ENCODE data around the gene TAX1BP3.
A peak's percentile ranks its signal among the peaks of the same experiment; 100 is the strongest.

The TAX1BP3 gene

GRCh38 chr17:3657874-3658783, 10.2 kb downstream of the TAX1BP3 start:
- no peak for DNase-seq (ENCODE audit: low read depth)

- DNase-seq (ENCODE audit: low read depth): no peak
Measured at GRCh38 chr17:3657588-3657869, 10.8 kb downstream of the TAX1BP3 start.

DNA sequence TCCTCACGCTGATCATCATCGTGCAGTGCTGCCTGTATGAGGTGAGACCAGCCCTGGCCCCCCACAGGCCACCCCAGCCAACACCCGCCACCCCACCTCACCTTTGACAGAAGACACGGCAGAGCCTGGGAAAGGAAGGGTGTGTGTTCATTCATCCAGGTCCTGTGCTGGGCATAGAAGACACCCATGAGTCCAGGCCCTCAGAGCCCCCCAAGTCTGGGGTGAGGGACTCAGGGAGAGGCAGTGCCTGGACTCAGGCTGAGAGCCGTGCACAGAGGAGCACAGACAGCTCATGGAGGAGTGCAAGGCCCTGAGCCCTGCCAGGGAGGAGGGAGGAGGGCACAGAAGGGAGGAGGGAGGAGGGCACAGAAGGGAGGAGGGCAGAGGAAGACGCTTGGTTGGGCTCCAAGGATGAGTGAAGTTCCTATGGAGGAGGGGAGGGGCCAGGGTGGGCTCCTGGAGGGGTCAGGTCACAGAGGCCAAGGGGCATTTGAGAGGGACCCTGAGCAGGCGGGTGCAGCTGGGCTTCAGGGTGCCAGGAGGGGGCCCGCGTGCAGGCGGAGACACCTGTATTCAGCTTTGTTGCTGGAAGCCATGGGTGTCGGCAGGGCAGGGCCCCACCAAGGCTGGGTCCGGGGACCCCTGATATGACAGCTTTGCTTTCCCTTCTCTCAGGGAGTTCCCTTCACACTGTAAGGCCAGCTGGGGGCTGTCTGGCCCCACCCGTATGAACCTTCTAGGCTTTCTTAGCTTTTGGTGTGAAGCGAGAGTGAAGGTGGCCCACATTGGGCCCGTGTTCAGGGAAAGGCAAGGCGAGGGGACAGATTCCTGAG, 11.4 kb downstream of the TAX1BP3 start:
- no peak for DNase-seq (ENCODE audit: low read depth)

DNA sequence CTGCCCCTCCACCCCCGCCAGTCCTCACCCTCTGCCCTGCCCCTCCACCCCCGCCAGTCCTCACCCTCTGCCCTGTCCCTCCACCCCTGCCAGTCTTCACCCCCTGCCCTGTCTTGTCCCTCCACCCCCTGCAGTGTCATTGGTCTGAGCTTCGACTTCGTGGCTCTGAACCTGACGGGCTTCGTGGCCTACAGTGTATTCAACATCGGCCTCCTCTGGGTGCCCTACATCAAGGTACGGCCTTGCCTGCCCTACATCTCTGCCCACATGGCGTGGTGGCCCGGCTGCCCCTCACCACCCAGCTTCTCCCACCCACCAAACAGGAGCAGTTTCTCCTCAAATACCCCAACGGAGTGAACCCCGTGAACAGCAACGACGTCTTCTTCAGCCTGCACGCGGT, 12.0 kb downstream of the TAX1BP3 start:
- no peak for DNase-seq (ENCODE audit: low read depth)

GRCh38 chr17:3655766-3656165, 12.6 kb downstream of the TAX1BP3 start:
- DNase-seq (ENCODE audit: low read depth): no peak

- no peak for DNase-seq (ENCODE audit: low read depth)
Measured at GRCh38 chr17:3647769-3648555, 20.4 kb downstream of the TAX1BP3 start.

GRCh38 chr17:3647251-3647650, 21.1 kb downstream of the TAX1BP3 start:
- DNase-seq (ENCODE audit: low read depth): no peak

GRCh38 chr17:3645310-3645709, 23.1 kb downstream of the TAX1BP3 start:
- no peak for DNase-seq (ENCODE audit: low read depth)

- no peak for DNase-seq (ENCODE audit: low read depth)
Measured at GRCh38 chr17:3643889-3644349, 24.5 kb downstream of the TAX1BP3 start.

GRCh38 chr17:3641717-3642486, 26.5 kb downstream of the TAX1BP3 start:
- DNase-seq (ENCODE audit: low read depth): no peak

- no peak for DNase-seq (ENCODE audit: low read depth)
Measured at GRCh38 chr17:3641014-3641413, 27.4 kb downstream of the TAX1BP3 start.

DNA sequence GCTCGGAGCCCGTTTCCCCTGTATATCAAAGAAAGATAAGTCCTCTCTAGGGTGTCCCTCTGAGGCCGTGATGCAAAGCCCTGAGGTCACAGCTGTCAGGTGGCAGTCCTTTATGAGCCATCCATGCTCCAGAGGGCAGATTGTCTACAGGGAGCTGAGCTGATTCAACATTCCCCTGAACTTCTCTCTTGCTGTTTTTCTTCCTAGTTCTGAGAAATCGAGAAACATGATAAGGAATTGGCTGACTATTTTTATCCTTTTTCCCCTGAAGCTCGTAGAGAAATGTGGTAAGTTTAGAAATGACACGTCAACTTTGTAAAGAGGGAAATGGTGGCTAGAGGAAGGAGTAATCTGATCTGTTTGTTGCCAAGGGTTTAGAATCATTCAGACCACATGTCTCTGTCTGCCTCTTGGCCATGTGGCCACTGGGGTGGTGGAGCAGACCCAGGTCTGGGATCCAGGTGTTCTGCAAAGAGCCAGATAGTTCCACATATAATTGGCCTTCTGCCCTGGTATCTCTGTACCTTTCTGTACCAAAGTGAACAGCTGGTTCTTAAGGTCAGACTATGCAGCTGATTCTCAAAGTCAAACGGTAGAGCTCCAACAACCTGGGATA, 28.3 kb downstream of the TAX1BP3 start:
- peak; percentile 47 for DNase-seq (ENCODE audit: low read depth)

- DNase-seq (ENCODE audit: low read depth): no peak
Measured at GRCh38 chr17:3636908-3637373, 31.4 kb downstream of the TAX1BP3 start.

DNA sequence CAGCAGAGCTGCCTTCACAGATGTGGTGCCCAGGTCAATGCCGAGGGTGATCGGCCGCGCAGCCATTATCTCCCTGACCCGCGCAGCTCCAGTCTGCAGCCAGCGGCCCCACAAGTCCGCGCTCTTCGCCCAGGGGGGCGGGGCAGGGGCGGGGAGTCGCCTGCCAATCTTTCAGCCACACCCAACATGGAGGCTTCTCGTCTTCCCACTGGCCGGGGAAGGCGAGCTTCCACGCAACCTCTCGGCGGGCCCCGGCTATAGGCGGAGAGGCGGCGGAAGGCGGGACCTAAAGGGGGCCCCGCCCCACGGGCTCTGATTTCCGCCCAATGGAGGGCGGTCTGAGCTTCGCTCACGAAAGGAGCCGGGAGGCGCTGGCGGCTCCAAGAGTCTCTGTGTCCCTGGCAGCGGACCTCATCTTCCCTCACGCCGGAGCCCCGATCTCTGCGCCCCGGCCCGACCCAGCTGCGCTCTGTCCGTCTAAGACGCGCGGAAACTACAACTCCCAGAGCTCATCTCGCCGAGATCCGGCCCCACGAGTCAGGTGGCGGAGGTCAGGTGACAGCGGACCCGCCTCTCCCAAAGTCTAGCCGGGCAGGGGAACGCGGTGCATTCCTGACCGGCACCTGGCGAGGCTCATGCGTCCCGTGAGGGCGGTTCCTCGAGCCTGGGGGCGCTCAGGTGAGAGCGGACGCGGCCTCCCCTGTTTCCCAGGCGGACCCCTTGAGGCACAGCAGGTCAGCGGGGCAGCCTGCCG, 32.0 kb downstream of the TAX1BP3 start, which contains the start of the genes CTNS and SHPK:
CTNS (plus strand) TSS at position 607 of the 754 bp plus-strand sequence. CDS start 3,447 bp downstream, outside the sequence.
SHPK (minus strand) TSS at position 97 of the 754 bp plus-strand sequence; CDS start at position 66, 31 bp downstream.
- DNase-seq (ENCODE audit: low read depth): peak; percentile 74

DNA sequence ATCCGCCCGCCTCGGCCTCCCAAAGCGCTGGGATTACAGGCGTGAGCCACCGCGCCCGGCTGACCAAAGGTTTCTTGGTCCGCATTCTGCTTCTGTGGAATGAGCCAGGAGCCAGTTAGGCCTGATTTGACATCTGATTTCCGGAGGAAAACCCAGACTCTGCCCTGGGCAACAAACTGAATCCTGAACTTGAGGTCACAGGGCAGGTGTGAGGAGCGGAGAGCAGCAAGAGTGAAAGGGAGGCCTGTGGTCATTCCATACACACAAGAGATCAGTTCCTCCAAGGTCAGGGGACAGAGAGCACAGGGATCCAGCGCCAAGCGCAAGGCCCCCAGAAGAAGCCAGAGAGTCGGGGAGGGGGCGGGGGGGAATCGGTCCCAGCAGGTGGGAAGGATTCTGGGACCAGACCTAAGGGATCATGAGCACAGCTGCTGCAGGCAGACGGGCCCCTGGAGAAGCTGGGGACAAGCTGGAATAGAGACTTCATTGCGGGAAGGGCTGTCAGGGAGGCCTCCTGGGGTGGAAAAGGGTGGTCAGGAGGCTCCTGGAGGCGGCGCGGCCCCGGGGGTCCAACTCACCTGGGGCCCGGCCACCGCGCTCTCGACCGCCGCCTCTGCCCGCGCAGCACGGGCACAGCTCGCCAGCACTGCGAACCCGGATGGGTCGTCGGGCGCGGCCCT, 32.8 kb downstream of the TAX1BP3 start:
- DNase-seq (ENCODE audit: low read depth): no peak

- no peak for DNase-seq (ENCODE audit: low read depth)
Measured at GRCh38 chr17:3632287-3632686, 36.1 kb downstream of the TAX1BP3 start.

- no peak for DNase-seq (ENCODE audit: low read depth)
Measured at GRCh38 chr17:3630781-3631180, 37.6 kb downstream of the TAX1BP3 start.

DNA sequence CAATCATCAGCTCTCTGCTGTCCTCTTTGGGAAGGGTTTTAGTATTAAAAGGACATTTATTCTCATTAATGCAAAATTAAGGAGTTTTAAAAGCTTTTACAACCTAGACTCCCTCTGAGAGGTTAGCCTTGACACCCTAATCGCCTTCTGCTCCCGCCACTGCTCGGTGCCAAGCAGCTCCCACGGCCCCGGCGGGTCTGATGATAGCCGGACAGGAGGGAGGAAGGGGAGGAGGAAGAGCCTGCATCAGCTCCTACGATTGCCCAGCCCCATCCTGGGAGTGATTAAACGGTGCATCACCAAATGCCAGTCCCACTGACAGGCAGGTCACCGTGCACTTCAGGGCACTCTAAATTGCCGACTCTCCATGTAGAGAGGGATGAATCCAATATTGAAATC, 40.6 kb downstream of the TAX1BP3 start:
- no peak for DNase-seq (ENCODE audit: low read depth)
